COR-L47 (cell line): ENCODE measurements around the gene STAT4.

Experiments used
- DNase-seq: peaks from one replicate; lab custom pipeline; 2025; lab: John Stamatoyannopoulos, UW

Gene STAT4

GRCh38 chr2:191144217-191144616, 6.6 kb downstream of the STAT4 start:
- DNase-seq = no peak

- DNase-seq = no peak
Measured at GRCh38 chr2:191143791-191144190, 7.0 kb downstream of the STAT4 start.

GRCh38 chr2:191128911-191129304, 21.9 kb downstream of the STAT4 start:
- no peak for DNase-seq

- no peak for DNase-seq
Measured at GRCh38 chr2:191128172-191128910, 22.5 kb downstream of the STAT4 start.

- DNase-seq = no peak
Measured at GRCh38 chr2:191127235-191127634, 23.6 kb downstream of the STAT4 start.

GRCh38 chr2:191126386-191127085, 24.3 kb downstream of the STAT4 start:
- no peak for DNase-seq

- DNase-seq = no peak
Measured at GRCh38 chr2:191125646-191126045, 25.1 kb downstream of the STAT4 start.

GRCh38 chr2:191122638-191123294, 28.0 kb downstream of the STAT4 start:
- DNase-seq = no peak

- no peak for DNase-seq
Measured at GRCh38 chr2:191117341-191117740, 33.5 kb downstream of the STAT4 start.

- DNase-seq = no peak
Measured at GRCh38 chr2:191115804-191116203, 35.0 kb downstream of the STAT4 start.

GRCh38 chr2:191115391-191115790, 35.4 kb downstream of the STAT4 start:
- DNase-seq = no peak

- DNase-seq = no peak
Measured at GRCh38 chr2:191114403-191114886, 36.3 kb downstream of the STAT4 start.

- DNase-seq = no peak
Measured at GRCh38 chr2:191113761-191114160, 37.0 kb downstream of the STAT4 start.

GRCh38 chr2:191112448-191112901, 38.3 kb downstream of the STAT4 start:
- DNase-seq = no peak

- no peak for DNase-seq
Measured at GRCh38 chr2:191109888-191110287, 40.9 kb downstream of the STAT4 start.

GRCh38 chr2:191108331-191108730, 42.5 kb downstream of the STAT4 start:
- no peak for DNase-seq

- DNase-seq = no peak
Measured at GRCh38 chr2:191105082-191105481, 45.7 kb downstream of the STAT4 start.

- no peak for DNase-seq
Measured at GRCh38 chr2:191103774-191104173, 47.0 kb downstream of the STAT4 start.

GRCh38 chr2:191100216-191100615, 50.6 kb downstream of the STAT4 start:
- no peak for DNase-seq

- DNase-seq = no peak
Measured at GRCh38 chr2:191087311-191087710, 63.5 kb downstream of the STAT4 start.

GRCh38 chr2:191086706-191087105, 64.1 kb downstream of the STAT4 start:
- DNase-seq = no peak

GRCh38 chr2:191083540-191083939, 67.3 kb downstream of the STAT4 start:
- DNase-seq = no peak

- DNase-seq = no peak
Measured at GRCh38 chr2:191082321-191082720, 68.5 kb downstream of the STAT4 start.
